Cardiac ventricle fibroblast (primary cell): ENCODE results near the gene SLC25A47. TPM values are rescaled to one million over a fixed set of nuclear protein-coding genes. Genes with fewer than 3 reads are reported as not detected.

Experiments
- total RNA-seq: library from RNA; depleted of rRNA; stranded (reverse); fragments of >200 nt; gene quantifications from 2 replicates; pipeline ENCODE4 v1.2.3, GENCODE V29; 2015

SLC25A47 gene
- not detected in 2 replicates for total RNA-seq

GRCh38 chr14:100323121-100323941, at the start of gene SLC25A47:
TSS of gene SLC25A47 (plus strand) at chr14:100323339. CDS start at chr14:100323415, 76 bp downstream.

GRCh38 chr14:100306101-100306997, 16.8 kb upstream of the SLC25A47 start, which contains the start of gene SLC25A29:
TSS of gene SLC25A29 (minus strand) at chr14:100306444. CDS start at chr14:100306232, 212 bp downstream.

GRCh38 chr14:100375963-100376735, 53.0 kb downstream of the SLC25A47 start, which contains the start of gene WDR25:
TSS of gene WDR25 (plus strand) at chr14:100376485.

Other genes with a start within 250 kb of the SLC25A47 start
- not detected in 2 replicates for gene DEGS2, start 163.7 kb upstream of the SLC25A47 start, total RNA-seq
- 37.3 and 39.6 TPM in 2 replicates for gene YY1, start 84.2 kb upstream of the SLC25A47 start, total RNA-seq
- gene SLC25A29, start 16.9 kb upstream of the SLC25A47 start, total RNA-seq, result 30.6 and 31.7 TPM in 2 replicates
- gene WDR25, start 53.1 kb downstream of the SLC25A47 start, total RNA-seq, result 8.5 and 9.7 TPM in 2 replicates